ENCODE measurements around the gene PTBP1. TPM values are rescaled to one million over a fixed set of nuclear protein-coding genes. Genes with fewer than 3 reads are reported as not detected.

The PTBP1 gene
- total and polyA plus RNA-seq, 2 experiments from 2014 or later: 539 to 632 TPM

- Mint-ChIP-seq H3K9me3 (0 out of 3 replicates have a peak, but pooled peaks cover 3% of the 10 kb centered on the region), H3K27me3 (ENCODE audit: insufficient read depth, low read depth, poor library complexity) (peaks cover 5% of the 10 kb centered on the region), H3K36me3 (ENCODE audit: low read depth) (no peaks in the 10 kb centered on the region), H3K4me1 (no peaks in the 10 kb centered on the region), H3K27ac (no peak overlapping the region), H3K4me3 (no peak overlapping the region)
- DNase-seq (ENCODE audit: low spot score) (no peak), ATAC-seq (no peak)
- no peak overlapping the region for H2AFZ ChIP-seq
- H3K79me2 ChIP-seq (replicated peaks; ENCODE audit: insufficient read depth): no peaks in the 10 kb centered on the region
- no peaks in the 10 kb centered on the region for H3K4me1 ChIP-seq (ENCODE audit: insufficient read depth)
- H3F3A ChIP-seq (replicated peaks; ENCODE audit: low read depth): no peaks in the 10 kb centered on the region
- no peak overlapping the region for H3K4me3 ChIP-seq
- TF ChIP-seq EZH2 (IDR thresholded peaks at IDR 0.05; ENCODE audit: low read depth, unreplicated experiment) (no peak), JUNB (IDR thresholded peaks at IDR 0.05; ENCODE audit: unreplicated experiment) (no peak), ZNF114 (CRISPR knock-in tag; IDR thresholded peaks at IDR 0.05) (no peak), STAT1 (IDR thresholded peaks at IDR 0.05; ENCODE audit: unreplicated experiment) (no peak), CTCF (conservative IDR thresholded peaks at IDR 0.05; ENCODE audit: low read depth in 2 of 2) (no peak), ZNF331 (CRISPR knock-in tag; IDR thresholded peaks at IDR 0.05; ENCODE audit: low read depth) (no peak), POLR2AphosphoS5 (IDR thresholded peaks at IDR 0.05; ENCODE audit: low read depth) (no peak), EZH2phosphoT487 (IDR thresholded peaks at IDR 0.05; ENCODE audit: unreplicated experiment) (no peak), CREB1 (CRISPR knock-in tag; IDR thresholded peaks at IDR 0.05; ENCODE audit: low read depth) (no peak), NANOG (IDR thresholded peaks at IDR 0.05; ENCODE audit: borderline replicate concordance) (no peak)
- TF ChIP-seq, protein P1, sequence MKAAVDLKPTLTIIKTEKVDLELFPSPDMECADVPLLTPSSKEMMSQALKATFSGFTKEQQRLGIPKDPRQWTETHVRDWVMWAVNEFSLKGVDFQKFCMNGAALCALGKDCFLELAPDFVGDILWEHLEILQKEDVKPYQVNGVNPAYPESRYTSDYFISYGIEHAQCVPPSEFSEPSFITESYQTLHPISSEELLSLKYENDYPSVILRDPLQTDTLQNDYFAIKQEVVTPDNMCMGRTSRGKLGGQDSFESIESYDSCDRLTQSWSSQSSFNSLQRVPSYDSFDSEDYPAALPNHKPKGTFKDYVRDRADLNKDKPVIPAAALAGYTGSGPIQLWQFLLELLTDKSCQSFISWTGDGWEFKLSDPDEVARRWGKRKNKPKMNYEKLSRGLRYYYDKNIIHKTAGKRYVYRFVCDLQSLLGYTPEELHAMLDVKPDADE (IDR thresholded peaks at IDR 0.05): no peak
- TF ChIP-seq, protein P2, sequence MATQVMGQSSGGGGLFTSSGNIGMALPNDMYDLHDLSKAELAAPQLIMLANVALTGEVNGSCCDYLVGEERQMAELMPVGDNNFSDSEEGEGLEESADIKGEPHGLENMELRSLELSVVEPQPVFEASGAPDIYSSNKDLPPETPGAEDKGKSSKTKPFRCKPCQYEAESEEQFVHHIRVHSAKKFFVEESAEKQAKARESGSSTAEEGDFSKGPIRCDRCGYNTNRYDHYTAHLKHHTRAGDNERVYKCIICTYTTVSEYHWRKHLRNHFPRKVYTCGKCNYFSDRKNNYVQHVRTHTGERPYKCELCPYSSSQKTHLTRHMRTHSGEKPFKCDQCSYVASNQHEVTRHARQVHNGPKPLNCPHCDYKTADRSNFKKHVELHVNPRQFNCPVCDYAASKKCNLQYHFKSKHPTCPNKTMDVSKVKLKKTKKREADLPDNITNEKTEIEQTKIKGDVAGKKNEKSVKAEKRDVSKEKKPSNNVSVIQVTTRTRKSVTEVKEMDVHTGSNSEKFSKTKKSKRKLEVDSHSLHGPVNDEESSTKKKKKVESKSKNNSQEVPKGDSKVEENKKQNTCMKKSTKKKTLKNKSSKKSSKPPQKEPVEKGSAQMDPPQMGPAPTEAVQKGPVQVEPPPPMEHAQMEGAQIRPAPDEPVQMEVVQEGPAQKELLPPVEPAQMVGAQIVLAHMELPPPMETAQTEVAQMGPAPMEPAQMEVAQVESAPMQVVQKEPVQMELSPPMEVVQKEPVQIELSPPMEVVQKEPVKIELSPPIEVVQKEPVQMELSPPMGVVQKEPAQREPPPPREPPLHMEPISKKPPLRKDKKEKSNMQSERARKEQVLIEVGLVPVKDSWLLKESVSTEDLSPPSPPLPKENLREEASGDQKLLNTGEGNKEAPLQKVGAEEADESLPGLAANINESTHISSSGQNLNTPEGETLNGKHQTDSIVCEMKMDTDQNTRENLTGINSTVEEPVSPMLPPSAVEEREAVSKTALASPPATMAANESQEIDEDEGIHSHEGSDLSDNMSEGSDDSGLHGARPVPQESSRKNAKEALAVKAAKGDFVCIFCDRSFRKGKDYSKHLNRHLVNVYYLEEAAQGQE (IDR thresholded peaks at IDR 0.05; ENCODE audit: unreplicated experiment): no peak
- TF ChIP-seq, protein P3, sequence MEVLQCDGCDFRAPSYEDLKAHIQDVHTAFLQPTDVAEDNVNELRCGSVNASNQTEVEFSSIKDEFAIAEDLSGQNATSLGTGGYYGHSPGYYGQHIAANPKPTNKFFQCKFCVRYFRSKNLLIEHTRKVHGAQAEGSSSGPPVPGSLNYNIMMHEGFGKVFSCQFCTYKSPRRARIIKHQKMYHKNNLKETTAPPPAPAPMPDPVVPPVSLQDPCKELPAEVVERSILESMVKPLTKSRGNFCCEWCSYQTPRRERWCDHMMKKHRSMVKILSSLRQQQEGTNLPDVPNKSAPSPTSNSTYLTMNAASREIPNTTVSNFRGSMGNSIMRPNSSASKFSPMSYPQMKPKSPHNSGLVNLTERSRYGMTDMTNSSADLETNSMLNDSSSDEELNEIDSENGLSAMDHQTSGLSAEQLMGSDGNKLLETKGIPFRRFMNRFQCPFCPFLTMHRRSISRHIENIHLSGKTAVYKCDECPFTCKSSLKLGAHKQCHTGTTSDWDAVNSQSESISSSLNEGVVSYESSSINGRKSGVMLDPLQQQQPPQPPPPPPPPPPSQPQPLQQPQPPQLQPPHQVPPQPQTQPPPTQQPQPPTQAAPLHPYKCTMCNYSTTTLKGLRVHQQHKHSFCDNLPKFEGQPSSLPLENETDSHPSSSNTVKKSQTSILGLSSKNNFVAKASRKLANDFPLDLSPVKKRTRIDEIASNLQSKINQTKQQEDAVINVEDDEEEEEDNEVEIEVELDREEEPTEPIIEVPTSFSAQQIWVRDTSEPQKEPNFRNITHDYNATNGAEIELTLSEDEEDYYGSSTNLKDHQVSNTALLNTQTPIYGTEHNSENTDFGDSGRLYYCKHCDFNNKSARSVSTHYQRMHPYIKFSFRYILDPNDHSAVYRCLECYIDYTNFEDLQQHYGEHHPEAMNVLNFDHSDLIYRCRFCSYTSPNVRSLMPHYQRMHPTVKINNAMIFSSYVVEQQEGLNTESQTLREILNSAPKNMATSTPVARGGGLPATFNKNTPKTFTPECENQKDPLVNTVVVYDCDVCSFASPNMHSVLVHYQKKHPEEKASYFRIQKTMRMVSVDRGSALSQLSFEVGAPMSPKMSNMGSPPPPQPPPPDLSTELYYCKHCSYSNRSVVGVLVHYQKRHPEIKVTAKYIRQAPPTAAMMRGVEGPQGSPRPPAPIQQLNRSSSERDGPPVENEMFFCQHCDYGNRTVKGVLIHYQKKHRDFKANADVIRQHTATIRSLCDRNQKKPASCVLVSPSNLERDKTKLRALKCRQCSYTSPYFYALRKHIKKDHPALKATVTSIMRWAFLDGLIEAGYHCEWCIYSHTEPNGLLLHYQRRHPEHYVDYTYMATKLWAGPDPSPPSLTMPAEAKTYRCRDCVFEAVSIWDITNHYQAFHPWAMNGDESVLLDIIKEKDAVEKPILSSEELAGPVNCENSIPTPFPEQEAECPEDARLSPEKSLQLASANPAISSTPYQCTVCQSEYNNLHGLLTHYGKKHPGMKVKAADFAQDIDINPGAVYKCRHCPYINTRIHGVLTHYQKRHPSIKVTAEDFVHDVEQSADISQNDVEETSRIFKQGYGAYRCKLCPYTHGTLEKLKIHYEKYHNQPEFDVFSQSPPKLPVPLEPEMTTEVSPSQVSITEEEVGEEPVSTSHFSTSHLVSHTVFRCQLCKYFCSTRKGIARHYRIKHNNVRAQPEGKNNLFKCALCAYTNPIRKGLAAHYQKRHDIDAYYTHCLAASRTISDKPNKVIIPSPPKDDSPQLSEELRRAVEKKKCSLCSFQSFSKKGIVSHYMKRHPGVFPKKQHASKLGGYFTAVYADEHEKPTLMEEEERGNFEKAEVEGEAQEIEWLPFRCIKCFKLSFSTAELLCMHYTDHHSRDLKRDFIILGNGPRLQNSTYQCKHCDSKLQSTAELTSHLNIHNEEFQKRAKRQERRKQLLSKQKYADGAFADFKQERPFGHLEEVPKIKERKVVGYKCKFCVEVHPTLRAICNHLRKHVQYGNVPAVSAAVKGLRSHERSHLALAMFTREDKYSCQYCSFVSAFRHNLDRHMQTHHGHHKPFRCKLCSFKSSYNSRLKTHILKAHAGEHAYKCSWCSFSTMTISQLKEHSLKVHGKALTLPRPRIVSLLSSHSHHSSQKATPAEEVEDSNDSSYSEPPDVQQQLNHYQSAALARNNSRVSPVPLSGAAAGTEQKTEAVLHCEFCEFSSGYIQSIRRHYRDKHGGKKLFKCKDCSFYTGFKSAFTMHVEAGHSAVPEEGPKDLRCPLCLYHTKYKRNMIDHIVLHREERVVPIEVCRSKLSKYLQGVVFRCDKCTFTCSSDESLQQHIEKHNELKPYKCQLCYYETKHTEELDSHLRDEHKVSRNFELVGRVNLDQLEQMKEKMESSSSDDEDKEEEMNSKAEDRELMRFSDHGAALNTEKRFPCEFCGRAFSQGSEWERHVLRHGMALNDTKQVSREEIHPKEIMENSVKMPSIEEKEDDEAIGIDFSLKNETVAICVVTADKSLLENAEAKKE (CRISPR knock-in tag; IDR thresholded peaks at IDR 0.05): no peak
- no peak overlapping the region for H3K27ac ChIP-seq (ENCODE audit: low read depth)
- H3K9me2 ChIP-seq (ENCODE audit: insufficient read depth): no peaks in the 10 kb centered on the region
- H3K27me3 ChIP-seq (ENCODE audit: insufficient read depth): no peaks in the 10 kb centered on the region
- H3K4me2 ChIP-seq: no peak overlapping the region
- H4K20me1 ChIP-seq (replicated peaks; ENCODE audit: insufficient read depth): no peaks in the 10 kb centered on the region
- H3K36me3 ChIP-seq (ENCODE audit: insufficient read depth): no peaks in the 10 kb centered on the region
Measured at GRCh38 chr19:772063-772462, 25.2 kb upstream of the PTBP1 start.
